ENCODE results near the gene BEX3. TPM values are rescaled to one million over a fixed set of nuclear protein-coding genes. Genes with fewer than 3 reads are reported as not detected.
"Not testable (repeated sequence)": the region's sequence is repeated elsewhere in the genome, so short reads cannot be mapped to it uniquely, and the experiment has no call there.

BEX3 gene
- total and polyA plus RNA-seq, 10 donors, result 35.3 to 127 (median 79.3) TPM

- H3K9me3 ChIP-seq, result no peaks in the 10 kb centered on the region
- peak in 2 of 3 donors; percentile 87 to 90 for TF ChIP-seq POLR2AphosphoS5 (IDR thresholded peaks at IDR 0.05)
- TF ChIP-seq, protein P1, sequence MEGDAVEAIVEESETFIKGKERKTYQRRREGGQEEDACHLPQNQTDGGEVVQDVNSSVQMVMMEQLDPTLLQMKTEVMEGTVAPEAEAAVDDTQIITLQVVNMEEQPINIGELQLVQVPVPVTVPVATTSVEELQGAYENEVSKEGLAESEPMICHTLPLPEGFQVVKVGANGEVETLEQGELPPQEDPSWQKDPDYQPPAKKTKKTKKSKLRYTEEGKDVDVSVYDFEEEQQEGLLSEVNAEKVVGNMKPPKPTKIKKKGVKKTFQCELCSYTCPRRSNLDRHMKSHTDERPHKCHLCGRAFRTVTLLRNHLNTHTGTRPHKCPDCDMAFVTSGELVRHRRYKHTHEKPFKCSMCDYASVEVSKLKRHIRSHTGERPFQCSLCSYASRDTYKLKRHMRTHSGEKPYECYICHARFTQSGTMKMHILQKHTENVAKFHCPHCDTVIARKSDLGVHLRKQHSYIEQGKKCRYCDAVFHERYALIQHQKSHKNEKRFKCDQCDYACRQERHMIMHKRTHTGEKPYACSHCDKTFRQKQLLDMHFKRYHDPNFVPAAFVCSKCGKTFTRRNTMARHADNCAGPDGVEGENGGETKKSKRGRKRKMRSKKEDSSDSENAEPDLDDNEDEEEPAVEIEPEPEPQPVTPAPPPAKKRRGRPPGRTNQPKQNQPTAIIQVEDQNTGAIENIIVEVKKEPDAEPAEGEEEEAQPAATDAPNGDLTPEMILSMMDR (IDR thresholded peaks at IDR 0.05 in 8 of 11, conservative IDR thresholded peaks at IDR 0.05 in 3 of 11), result no peak
- peak in 1 of 3 donors; percentile 48 for TF ChIP-seq POLR2A (IDR thresholded peaks at IDR 0.05)
- H3K4me1 ChIP-seq, result no peaks in the 10 kb centered on the region
- peak within 1 kb of the TSS; percentile 23 to 72 (median 40) for H3K4me3 ChIP-seq
- 0 to 29% (median 5%) methylated on average over 6 to 18 of the region's 18 CpGs for WGBS, 5 donors
- DNase-seq, result no peak
- intact Hi-C loops (cut with DNase I; ENCODE audit: low total_unique reads), result no loop called here
- peaks cover 0 to 18% (median 0%) of the 10 kb centered on the region in 7 donors for H3K27me3 ChIP-seq (replicated peaks in 1 of 7)
- no peaks in the 10 kb centered on the region for H3K36me3 ChIP-seq
- H3K27ac ChIP-seq, result peak within 1 kb of the TSS; percentile 49 to 89 (median 84)
Measured at GRCh38 chrX:103356130-103356798, 20.1 kb upstream of the BEX3 start, which contains the start of gene TCEAL9. Gene TCEAL9 (plus strand): TSS chrX:103356506. CDS start chrX:103357685, 1,179 bp downstream.

GRCh38 chrX:103356858-103357257 is 19.5 kb upstream of the BEX3 start:
- Histone ChIP-seq H3K9me3 (no peaks in the 10 kb centered on the region), H3K27me3 (replicated peaks in 1 of 7) (peaks cover 0 to 18% (median 0%) of the 10 kb centered on the region in 7 donors), H3K36me3 (no peaks in the 10 kb centered on the region), H3K4me3 (peak overlapping the region; percentile 23 to 72 (median 40)), H3K27ac (peak overlapping the region; percentile 49 to 89 (median 84)), H3K4me1 (no peaks in the 10 kb centered on the region)
- 1 to 25% (median 5%) methylated on average over 5 to 13 of the region's 13 CpGs for WGBS, 5 donors
- no peak for DNase-seq
- TF ChIP-seq, protein P1 (IDR thresholded peaks at IDR 0.05 in 8 of 11, conservative IDR thresholded peaks at IDR 0.05 in 3 of 11), result no peak
- TF ChIP-seq POLR2AphosphoS5 (IDR thresholded peaks at IDR 0.05) (no peak), POLR2A (IDR thresholded peaks at IDR 0.05) (no peak)
- intact Hi-C loops (cut with DNase I; ENCODE audit: low total_unique reads), result no loop called here

GRCh38 chrX:103357871-103358270 is 18.5 kb upstream of the BEX3 start:
- Histone ChIP-seq H3K27me3 (replicated peaks in 1 of 7) (peaks cover 0 to 18% (median 0%) of the 10 kb centered on the region in 7 donors), H3K9me3 (no peaks in the 10 kb centered on the region), H3K4me3 (peak overlapping the region in 3 of 8 donors; percentile 34 to 72 (median 58)), H3K36me3 (no peaks in the 10 kb centered on the region), H3K27ac (peak overlapping the region in 1 of 8 donors; percentile 89), H3K4me1 (no peaks in the 10 kb centered on the region)
- TF ChIP-seq, protein P1 (IDR thresholded peaks at IDR 0.05 in 8 of 11, conservative IDR thresholded peaks at IDR 0.05 in 3 of 11), result no peak
- TF ChIP-seq POLR2A (IDR thresholded peaks at IDR 0.05), result no peak
- TF ChIP-seq POLR2AphosphoS5 (IDR thresholded peaks at IDR 0.05), result no peak
- intact Hi-C loops (cut with DNase I; ENCODE audit: low total_unique reads), result no loop called here
- 88 to 97% (median 93%) methylated on average over 2 of the region's 2 CpGs for WGBS, 5 donors
- DNase-seq, result no peak

GRCh38 chrX:103359605-103360004 is 16.7 kb upstream of the BEX3 start:
- H3K4me1 ChIP-seq; H3K9me3 ChIP-seq; DNase-seq; intact Hi-C loops (cut with DNase I; ENCODE audit: low total_unique reads); H3K36me3 ChIP-seq; H3K4me3 ChIP-seq: not testable (repeated sequence)
- WGBS, 5 donors, result 83 to 90% (median 87%) methylated on average over 3 of the region's 3 CpGs
- Histone ChIP-seq H3K27ac (peak overlapping the region in 1 of 8 donors; percentile 0), H3K27me3 (replicated peaks in 1 of 7) (peaks cover 0 to 18% (median 0%) of the 10 kb centered on the region in 7 donors)

All from spleen (tissue), 11 donors.